HG02938 (cell line): ENCODE data around the gene SYTL2.
"Not testable (repeated sequence)": the region's sequence is repeated elsewhere in the genome, so short reads cannot be mapped to it uniquely, and the experiment has no call there.

Experiments used
- ATAC-seq: cut with Tn5 transposase; IDR thresholded peaks from one replicate; pipeline ENCODE4 v1.9.1; 2021; ENCODE audit warnings: mild to moderate bottlenecking, moderate library complexity; ENCODE audit not compliant: unreplicated experiment

Gene SYTL2

DNA sequence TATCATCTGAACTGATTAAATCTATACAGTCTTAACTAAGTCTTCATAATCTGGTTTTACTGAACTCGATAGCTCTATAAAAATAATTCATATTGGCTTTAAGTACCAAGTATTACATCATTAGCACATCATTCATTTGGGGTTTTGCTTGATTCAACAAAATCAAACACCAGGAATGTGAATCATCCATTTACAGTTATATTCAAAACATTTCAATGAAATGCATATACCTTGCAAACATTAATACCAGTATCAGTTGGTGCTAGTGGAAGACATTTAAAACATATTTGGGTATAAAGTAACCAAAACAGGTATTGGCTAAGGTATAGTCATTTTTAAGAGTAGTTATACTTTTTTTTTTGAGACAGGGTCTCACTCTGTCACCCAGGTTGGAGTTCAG is 112.7 kb downstream of the SYTL2 start:
- ATAC-seq: no peak

- ATAC-seq: peak; percentile 42
These were observed 113.2 kb downstream of the SYTL2 start for GRCh38 chr11:85697747-85698146.

DNA sequence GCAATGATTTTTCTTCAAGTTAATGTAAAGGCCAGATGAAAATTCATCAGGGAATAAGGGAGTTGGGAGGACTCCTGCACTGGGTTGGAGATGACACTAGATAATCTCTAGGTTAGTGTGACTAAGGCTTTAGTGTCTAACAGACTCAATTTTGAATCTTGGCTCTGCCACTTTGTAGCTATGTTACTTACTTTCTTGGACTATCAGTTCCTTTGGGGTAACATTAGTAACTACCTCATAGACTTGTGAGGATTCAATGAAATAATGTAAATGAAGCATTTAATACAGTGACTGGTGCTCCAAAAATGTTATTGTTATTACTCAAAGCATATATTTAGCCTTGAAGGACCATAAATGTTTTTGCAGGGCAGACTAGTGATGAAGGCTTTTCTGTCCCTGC is 115.4 kb downstream of the SYTL2 start:
- ATAC-seq: no peak

DNA sequence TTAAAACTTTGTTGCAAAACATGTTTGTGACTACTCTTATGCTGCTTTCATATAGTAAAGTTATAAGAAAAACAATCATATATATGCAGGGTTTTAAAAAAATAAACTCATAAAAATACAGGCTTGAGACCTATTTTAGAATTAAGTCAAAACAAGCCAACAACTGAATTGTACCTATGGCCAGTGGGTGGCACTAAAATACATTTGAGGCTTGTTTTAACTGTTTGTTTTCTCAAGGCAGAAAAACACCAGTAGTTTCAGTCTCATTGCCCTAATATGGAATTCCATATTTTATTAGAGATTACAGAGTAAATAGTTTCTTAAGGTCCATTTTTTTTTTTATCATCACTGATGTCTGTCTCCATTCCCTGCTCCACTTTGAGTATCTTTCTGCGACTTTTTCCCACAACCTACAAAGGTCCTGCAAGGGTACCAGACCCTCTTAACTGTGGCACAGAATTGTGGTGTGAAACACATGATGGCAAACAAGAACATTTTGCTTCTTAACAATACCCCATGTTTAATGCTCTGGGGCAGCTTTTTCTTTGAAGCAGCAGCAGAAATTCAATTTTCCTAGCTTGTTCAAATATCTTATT is 116.5 kb downstream of the SYTL2 start:
- no peak for ATAC-seq

- no peak for ATAC-seq
These were observed 125.0 kb downstream of the SYTL2 start, which contains the start of gene CCDC89 for GRCh38 chr11:85685820-85686459. Gene CCDC89 (minus strand): TSS chr11:85686195. CDS start chr11:85686130, 65 bp downstream.

- no peak for ATAC-seq
These were observed 125.7 kb downstream of the SYTL2 start for GRCh38 chr11:85685125-85685819.

DNA sequence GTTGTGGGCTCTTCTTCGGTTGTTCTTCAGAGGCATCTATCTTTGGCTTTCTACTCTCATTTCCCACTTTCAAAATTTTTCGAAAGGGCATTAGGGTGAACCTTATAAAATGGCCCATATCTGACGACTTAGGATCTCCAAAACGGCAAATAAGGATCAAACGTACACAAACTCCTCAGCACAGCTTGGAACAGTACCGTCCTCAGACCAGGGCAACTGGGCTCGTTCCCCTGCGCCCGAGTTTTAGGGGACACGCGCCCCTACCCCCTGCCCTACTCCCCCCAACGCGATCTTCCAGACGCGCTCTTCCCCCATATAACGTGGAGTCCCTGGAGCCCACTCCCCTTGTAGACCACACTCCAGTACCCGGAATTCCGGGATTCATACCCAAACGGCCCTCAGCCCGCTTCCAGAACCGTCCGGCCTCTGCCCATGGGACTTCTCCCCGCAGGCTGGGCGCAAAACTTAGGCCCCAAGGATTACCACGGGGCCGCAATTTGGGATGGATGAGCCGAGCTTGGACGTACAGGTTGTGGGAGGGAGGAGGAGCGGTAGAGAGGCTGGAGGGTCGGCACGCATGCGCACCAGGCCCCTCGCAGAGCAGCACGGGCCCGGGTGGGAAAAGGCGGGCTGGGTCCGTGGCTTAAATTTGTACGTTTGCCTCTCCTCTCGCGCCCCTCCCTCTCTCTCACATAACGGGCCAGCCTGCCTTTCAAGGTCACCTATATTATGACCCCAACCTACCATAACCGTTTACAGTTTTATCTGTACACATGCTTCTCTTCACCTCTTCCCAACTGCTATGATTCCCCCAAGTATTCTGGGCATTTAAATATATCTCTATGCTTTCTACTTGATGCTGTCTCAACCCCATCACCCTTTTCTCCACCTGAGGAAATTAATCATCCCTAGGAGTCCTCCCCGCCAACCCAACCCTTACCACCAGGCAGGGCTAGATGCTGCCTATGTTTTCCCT is 128.3 kb downstream of the SYTL2 start:
- ATAC-seq: peak; percentile 84

DNA sequence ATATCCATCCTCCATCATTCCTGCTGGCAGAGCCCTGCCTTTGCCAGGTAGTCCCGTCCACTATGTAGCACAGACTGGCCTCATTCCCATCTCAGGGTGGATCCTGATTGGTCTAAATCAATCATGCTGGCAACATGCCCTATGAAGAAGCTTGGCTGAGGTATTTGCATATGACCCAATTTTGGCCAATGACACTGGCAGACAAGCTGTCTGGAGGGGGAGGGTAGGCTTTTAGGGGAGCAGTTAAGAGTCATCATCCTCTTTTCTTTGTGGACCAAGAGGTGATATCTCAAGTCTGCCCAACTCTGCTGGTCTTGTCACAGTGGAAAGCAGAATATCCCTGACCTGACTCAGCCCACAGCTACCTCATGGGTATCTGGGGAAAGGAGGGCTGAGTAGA is 130.0 kb downstream of the SYTL2 start:
- ATAC-seq: no peak

- no peak for ATAC-seq
These were observed 131.4 kb downstream of the SYTL2 start for GRCh38 chr11:85679576-85679975.

- ATAC-seq: no peak
These were observed 137.5 kb downstream of the SYTL2 start for GRCh38 chr11:85673393-85673792.

GRCh38 chr11:85672105-85672902 is 138.6 kb downstream of the SYTL2 start:
- no peak for ATAC-seq

DNA sequence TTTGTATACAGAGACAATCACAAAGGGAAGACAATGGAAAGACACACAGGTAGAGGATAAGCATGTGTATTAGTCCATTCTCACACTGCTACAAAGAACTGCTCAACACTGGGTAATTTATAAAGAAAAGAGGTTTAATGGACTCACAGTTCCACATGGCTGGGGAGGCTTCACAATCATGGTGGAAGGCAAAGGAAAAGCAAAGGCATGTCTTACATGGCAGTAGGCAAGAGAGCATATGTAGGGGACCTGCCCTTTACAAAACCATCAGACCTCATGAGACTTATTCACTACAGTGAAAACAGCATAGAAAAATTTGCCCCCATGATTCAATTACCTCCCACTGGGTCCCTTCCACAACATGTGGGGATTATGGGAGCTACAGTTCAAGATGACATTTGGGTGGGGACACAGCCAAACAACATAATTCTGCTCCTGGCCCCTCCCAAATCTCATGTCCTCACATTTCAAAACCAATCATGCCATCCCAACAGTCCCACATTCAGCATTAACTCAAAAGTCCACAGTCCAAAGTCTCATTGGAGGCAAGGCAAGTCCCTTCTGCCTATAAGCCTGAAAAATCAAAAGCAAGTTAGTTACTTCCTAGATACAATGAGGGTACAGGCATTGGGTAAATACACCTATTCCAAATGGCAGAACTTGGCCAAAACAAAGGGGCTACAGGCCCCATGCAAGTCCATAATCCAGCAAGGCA is 139.8 kb downstream of the SYTL2 start:
- not testable (repeated sequence) for ATAC-seq

DNA sequence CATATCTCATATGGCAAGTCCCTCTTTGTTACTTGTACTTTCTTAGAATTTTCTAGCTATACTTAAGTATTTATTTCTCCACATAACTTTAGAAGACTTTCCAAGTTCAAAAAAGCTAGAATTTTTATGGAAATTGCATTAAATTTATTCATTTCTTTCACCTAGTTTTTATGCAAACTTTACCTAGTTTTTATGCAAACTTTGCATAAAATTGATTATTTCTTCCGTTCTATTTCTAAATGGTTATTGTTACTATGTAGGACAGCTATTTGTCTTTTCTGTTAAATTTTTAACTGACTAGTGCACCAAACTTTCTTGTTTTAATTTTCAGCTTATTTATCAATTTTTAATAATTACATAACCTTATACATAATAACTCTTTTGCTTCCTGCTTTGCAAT is 142.8 kb downstream of the SYTL2 start:
- ATAC-seq: no peak

DNA sequence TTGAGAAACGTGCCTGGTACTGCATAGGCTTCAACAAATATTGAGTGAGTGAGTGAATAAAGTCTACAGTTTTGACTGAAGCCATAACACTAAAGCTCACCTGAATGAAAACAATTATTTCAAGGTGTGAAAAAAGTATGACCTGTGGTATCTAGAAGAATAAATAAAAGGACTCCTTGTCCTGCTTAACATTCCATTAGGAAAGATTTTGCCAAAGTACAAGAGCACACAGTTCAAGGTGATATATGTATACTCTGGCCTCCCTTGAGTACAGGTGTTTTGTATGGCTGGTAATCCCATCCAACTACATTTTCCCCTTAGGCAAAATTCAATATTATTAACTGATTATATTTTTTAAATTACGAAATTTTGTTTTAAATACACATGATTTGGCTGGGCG is 144.3 kb downstream of the SYTL2 start:
- ATAC-seq: no peak

DNA sequence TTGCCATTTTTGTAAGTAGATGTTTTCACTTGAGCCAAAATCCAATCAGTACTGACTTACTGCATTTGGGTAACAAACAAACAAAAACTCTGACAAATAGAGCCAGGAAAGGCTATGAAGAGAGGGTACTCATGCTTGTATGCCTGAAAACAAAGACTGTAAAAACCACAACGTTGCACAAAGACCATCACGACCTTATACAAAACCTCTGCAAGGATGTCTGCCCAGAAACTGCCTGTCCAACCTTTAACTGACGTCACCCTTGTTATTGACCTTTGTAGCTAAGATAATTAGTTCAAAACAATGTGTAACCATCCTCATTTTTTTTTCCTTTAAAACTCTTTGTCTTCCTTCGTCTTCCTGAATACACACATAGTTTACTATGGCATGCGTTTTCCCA is 145.2 kb downstream of the SYTL2 start:
- no peak for ATAC-seq

DNA sequence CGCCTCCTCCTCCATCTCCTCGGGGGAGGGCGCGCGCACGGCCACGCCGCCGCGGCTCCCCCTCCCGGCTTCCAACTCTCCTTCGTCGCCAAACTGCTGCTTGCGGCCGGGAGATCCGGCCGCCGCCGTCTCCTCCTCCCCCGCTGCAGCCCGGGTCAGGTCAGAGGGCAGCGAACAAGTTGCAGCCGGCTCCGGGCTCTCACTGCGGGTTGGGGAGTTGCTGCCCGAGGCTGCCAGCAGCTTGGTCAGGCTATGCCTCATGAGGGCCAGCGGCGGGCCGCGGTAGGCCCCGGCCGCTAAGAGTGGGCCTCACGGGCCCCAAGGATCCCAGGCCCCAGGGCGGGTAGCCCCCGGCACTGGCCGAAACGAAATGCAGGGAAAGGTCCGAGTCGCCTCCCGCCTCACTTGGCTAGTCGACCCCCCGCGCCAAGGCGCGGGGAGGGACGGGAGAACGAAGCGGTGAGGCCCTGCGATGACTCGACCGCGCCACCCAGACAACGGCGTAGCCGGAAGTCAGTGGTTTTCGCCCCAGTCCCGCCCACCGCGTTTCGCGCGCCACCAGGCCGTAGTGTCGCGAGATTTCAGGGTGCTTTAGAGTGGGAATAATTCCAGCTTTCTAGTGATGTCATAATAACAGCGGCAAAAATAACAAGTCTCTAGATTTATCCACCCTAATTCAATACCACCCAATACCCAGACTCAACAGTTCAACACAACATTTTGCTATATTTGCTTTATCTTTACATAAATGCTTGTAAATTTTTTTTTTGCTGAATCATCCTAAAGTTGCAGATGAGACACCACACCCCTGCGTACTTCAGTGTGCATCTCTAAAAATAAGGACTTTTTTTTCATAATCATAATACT is 146.1 kb downstream of the SYTL2 start, which contains the start of gene CREBZF:
Gene CREBZF, minus strand, starts transcription at position 515 of the 867 bp plus-strand sequence. Its CDS starts 254 bp downstream, at position 261.
- peak; percentile 83 for ATAC-seq

GRCh38 chr11:85663753-85664614 is 147.0 kb downstream of the SYTL2 start:
- peak; percentile 73 for ATAC-seq
